ENCODE data around the gene NUP85.
A peak's percentile ranks its signal among the peaks of the same experiment; 100 is the strongest.
"Not testable (repeated sequence)": the region's sequence is repeated elsewhere in the genome, so short reads cannot be mapped to it uniquely, and the experiment has no call there.

Gene NUP85

GRCh38 chr17:75205037-75205792 lies at the start of gene NUP85:
Gene NUP85 (plus strand): TSS chr17:75205679. CDS start chr17:75205762, 83 bp downstream.
- DNase-seq (ENCODE audit: low read depth), result peak; percentile 87

- DNase-seq (ENCODE audit: low read depth), result not testable (repeated sequence)
These were observed 47.0 kb upstream of the NUP85 start for GRCh38 chr17:75158480-75158879.

GRCh38 chr17:75159196-75160031 lies 46.1 kb upstream of the NUP85 start:
- DNase-seq (ENCODE audit: low read depth), result no peak

- DNase-seq (ENCODE audit: low read depth), result no peak
These were observed 45.3 kb upstream of the NUP85 start for GRCh38 chr17:75160211-75160610.

GRCh38 chr17:75163074-75163473 lies 42.4 kb upstream of the NUP85 start:
- no peak for DNase-seq (ENCODE audit: low read depth)

GRCh38 chr17:75164606-75165005 lies 40.9 kb upstream of the NUP85 start:
- DNase-seq (ENCODE audit: low read depth), result not testable (repeated sequence)

- DNase-seq (ENCODE audit: low read depth), result no peak
These were observed 36.5 kb upstream of the NUP85 start for GRCh38 chr17:75168998-75169397.

- DNase-seq (ENCODE audit: low read depth), result no peak
These were observed 32.0 kb upstream of the NUP85 start for GRCh38 chr17:75173526-75173925.

GRCh38 chr17:75174996-75175395 lies 30.5 kb upstream of the NUP85 start:
- DNase-seq (ENCODE audit: low read depth), result no peak

GRCh38 chr17:75176625-75177024 lies 28.9 kb upstream of the NUP85 start:
- no peak for DNase-seq (ENCODE audit: low read depth)

- no peak for DNase-seq (ENCODE audit: low read depth)
These were observed 27.0 kb upstream of the NUP85 start for GRCh38 chr17:75178453-75178852.

GRCh38 chr17:75181110-75181509 lies 24.4 kb upstream of the NUP85 start:
- no peak for DNase-seq (ENCODE audit: low read depth)

GRCh38 chr17:75181608-75182318 lies 23.7 kb upstream of the NUP85 start:
- no peak for DNase-seq (ENCODE audit: low read depth)

GRCh38 chr17:75182319-75182568 lies 23.2 kb upstream of the NUP85 start:
- no peak for DNase-seq (ENCODE audit: low read depth)

GRCh38 chr17:75182569-75183436 lies 22.7 kb upstream of the NUP85 start, which contains the start of gene SUMO2:
Gene SUMO2 (minus strand): TSS chr17:75182959. CDS start chr17:75182834, 125 bp downstream.
- DNase-seq (ENCODE audit: low read depth), result peak; percentile 92

- no peak for DNase-seq (ENCODE audit: low read depth)
These were observed 21.2 kb upstream of the NUP85 start for GRCh38 chr17:75183999-75184884.

- DNase-seq (ENCODE audit: low read depth), result no peak
These were observed 16.9 kb upstream of the NUP85 start for GRCh38 chr17:75188614-75189013.

- DNase-seq (ENCODE audit: low read depth), result no peak
These were observed 13.9 kb upstream of the NUP85 start for GRCh38 chr17:75191584-75191983.

GRCh38 chr17:75194879-75195278 lies 10.6 kb upstream of the NUP85 start:
- DNase-seq (ENCODE audit: low read depth), result no peak

- no peak for DNase-seq (ENCODE audit: low read depth)
These were observed 5.4 kb upstream of the NUP85 start for GRCh38 chr17:75199886-75200618.
